Adrenal gland (tissue), 5 donors: Measurements from ENCODE around the gene APLP2.

Source experiments
- POLR2A ChIP-seq, 2 donors: fragments of 450-650 bp; IDR thresholded peaks; one replicate each; pipeline ENCODE4 v1.6.1; 2017; ENCODE audit warnings: antibody characterized with exemption in 2 of 2, mild to moderate bottlenecking in 2 of 2, moderate library complexity in 1 of 2
- TF ChIP-seq, protein P1 (sequence below), 6 experiments: fragments of 450-650 bp in 4 of 6; fragments of 200-600 bp in 2 of 6; sonication (generic) in 1 of 6; IDR thresholded peaks; 1 replicate in 5 of 6; 2 replicates in 1 of 6; pipeline versions ENCODE4 v1.5.1 to v1.8.0; 2016 to 2021; ENCODE audit warnings: antibody characterized with exemption in 6 of 6, mild to moderate bottlenecking in 2 of 6, moderate library complexity in 1 of 6
- donor health status: DM: no; HTN: no; CAD: no.

DNA sequence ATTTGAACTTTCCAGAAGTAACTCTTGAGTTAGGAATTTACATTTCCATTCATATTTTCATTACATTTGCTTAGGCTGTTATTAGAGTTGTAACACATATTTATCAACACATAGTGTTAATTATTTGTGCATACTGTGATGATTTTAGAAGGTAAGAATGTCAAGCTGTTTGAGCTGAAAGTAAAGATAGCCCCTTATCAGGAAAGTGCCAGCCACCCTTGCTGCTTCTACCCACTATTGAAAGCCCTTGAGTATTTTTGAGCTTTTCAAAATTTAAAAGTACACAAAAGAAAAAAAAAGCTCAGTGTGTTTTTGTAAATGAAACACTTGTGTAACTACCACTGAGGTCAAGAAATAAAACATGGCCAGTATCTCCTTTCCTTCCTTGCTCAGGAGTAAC lies 8.0 kb downstream of the APLP2 start:
- TF ChIP-seq, protein P1, sequence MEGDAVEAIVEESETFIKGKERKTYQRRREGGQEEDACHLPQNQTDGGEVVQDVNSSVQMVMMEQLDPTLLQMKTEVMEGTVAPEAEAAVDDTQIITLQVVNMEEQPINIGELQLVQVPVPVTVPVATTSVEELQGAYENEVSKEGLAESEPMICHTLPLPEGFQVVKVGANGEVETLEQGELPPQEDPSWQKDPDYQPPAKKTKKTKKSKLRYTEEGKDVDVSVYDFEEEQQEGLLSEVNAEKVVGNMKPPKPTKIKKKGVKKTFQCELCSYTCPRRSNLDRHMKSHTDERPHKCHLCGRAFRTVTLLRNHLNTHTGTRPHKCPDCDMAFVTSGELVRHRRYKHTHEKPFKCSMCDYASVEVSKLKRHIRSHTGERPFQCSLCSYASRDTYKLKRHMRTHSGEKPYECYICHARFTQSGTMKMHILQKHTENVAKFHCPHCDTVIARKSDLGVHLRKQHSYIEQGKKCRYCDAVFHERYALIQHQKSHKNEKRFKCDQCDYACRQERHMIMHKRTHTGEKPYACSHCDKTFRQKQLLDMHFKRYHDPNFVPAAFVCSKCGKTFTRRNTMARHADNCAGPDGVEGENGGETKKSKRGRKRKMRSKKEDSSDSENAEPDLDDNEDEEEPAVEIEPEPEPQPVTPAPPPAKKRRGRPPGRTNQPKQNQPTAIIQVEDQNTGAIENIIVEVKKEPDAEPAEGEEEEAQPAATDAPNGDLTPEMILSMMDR (IDR thresholded peaks at IDR 0.05), result no peak
- no peak for TF ChIP-seq POLR2A (IDR thresholded peaks at IDR 0.05)
